BLaER1 (cell line): Measurements from ENCODE around the gene OSBPL10.

Source experiments
- H3K27ac ChIP-seq: shearing (Covaris generic); formaldehyde crosslinking; 2 replicates; pipeline ENCODE4 v1.8.1; 2022
- H3K27me3 ChIP-seq: shearing (Covaris generic); formaldehyde crosslinking; 2 replicates; pipeline ENCODE4 v1.8.1; 2022
- H3K36me3 ChIP-seq: shearing (Covaris generic); formaldehyde crosslinking; 2 replicates; pipeline ENCODE4 v1.8.1; 2022
- H3K4me1 ChIP-seq: shearing (Covaris generic); formaldehyde crosslinking; 2 replicates; pipeline ENCODE4 v1.8.1; 2022
- H3K4me2 ChIP-seq: shearing (Covaris generic); formaldehyde crosslinking; 2 replicates; pipeline ENCODE4 v1.8.1; 2022
- H3K4me3 ChIP-seq: shearing (Covaris generic); formaldehyde crosslinking; 2 replicates; pipeline ENCODE4 v1.8.1; 2022
- H3K9ac ChIP-seq: shearing (Covaris generic); formaldehyde crosslinking; 2 replicates; pipeline ENCODE4 v1.8.1; 2022
- H3K9me3 ChIP-seq: shearing (Covaris generic); formaldehyde crosslinking; 2 replicates; pipeline ENCODE4 v1.8.1; 2022
- H4K20me1 ChIP-seq: shearing (Covaris generic); formaldehyde crosslinking; 2 replicates; pipeline ENCODE4 v1.8.1; 2022
- Cebpa-rat ChIP-seq: shearing (Covaris generic); IDR thresholded peaks from 2 replicates; pipeline ENCODE4 v1.8.1; 2022

Gene OSBPL10

DNA sequence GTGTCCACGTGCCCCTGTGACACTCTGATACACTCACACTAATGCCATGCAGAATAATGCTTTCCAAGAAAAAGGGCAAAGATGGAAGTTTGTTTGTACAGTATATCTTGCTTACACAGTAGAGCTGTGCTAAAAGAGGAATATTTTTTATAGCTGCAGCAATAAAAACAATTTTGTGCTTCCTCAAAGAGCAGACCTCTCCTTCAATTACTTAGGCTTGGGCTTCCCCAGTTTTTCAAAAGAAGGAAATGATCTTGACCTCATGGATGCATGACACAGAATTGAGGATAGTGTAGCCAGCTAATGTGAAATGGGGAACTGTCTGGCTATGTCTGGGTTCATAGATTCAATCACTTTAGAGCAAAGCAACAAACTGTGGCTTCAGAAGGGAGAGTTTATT, 310.9 kb downstream of the OSBPL10 start:
- no peak overlapping the region for H3K4me3 ChIP-seq
- H3K4me2 ChIP-seq = no peak overlapping the region
- no peaks in the 10 kb centered on the region for H3K27me3 ChIP-seq
- no peak overlapping the region for H3K27ac ChIP-seq
- no peaks in the 10 kb centered on the region for H4K20me1 ChIP-seq
- H3K9me3 ChIP-seq = no peaks in the 10 kb centered on the region
- TF ChIP-seq Cebpa-rat = no peak
- no peak overlapping the region for H3K9ac ChIP-seq
- H3K36me3 ChIP-seq = no peaks in the 10 kb centered on the region
- H3K4me1 ChIP-seq = no peaks in the 10 kb centered on the region

DNA sequence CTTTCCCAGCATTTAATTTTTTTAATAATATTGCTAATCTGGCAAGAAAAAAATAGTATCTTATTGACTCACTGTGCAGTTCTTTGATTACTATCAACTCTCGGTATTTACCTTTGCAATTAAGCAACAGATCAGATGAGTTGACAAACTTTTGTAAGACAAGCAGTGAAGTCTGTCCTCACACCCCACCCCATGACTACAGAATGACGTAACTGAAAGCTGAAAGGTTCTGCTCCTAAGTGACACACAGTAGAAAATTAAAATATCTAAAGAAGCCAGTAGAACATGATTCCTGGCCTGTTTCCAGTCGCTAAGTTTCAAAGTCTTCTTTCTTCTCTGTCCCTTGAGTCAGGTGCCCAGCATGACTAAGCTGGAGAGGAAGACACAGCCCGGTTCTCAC, 312.8 kb downstream of the OSBPL10 start:
- no peak overlapping the region for H3K9ac ChIP-seq
- H3K27ac ChIP-seq = no peak overlapping the region
- no peak for TF ChIP-seq Cebpa-rat
- H3K9me3 ChIP-seq = no peaks in the 10 kb centered on the region
- no peak overlapping the region for H3K4me2 ChIP-seq
- H3K27me3 ChIP-seq = no peaks in the 10 kb centered on the region
- H3K4me3 ChIP-seq = no peak overlapping the region
- H4K20me1 ChIP-seq = no peaks in the 10 kb centered on the region
- H3K4me1 ChIP-seq = no peaks in the 10 kb centered on the region
- H3K36me3 ChIP-seq = no peaks in the 10 kb centered on the region

DNA sequence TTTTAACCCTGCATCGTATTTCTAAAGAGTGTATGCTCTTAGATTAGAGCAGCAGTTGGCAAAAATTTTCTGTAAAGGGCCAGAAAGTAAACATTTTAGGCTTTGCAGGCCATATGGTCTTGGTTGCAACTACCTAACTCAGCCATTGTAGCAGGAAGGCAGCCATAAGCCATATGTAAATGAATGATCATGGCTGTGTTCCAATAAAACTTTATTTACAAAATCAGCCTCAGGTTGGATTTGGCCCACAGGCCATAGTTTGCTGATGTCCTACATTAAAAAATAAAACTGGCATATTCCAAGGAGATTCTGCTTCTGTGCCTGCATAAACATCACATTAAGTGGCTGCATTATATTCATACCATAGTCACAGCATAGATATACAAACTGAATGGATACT, 313.5 kb downstream of the OSBPL10 start:
- Histone ChIP-seq H3K27me3 (no peaks in the 10 kb centered on the region), H3K36me3 (no peaks in the 10 kb centered on the region), H3K4me1 (0 out of 2 replicates have a peak, but pooled peaks cover 4% of the 10 kb centered on the region), H3K4me2 (no peak overlapping the region), H3K27ac (no peak overlapping the region), H3K9me3 (no peaks in the 10 kb centered on the region), H4K20me1 (no peaks in the 10 kb centered on the region), H3K9ac (no peak overlapping the region), H3K4me3 (no peak overlapping the region)
- TF ChIP-seq Cebpa-rat = no peak

DNA sequence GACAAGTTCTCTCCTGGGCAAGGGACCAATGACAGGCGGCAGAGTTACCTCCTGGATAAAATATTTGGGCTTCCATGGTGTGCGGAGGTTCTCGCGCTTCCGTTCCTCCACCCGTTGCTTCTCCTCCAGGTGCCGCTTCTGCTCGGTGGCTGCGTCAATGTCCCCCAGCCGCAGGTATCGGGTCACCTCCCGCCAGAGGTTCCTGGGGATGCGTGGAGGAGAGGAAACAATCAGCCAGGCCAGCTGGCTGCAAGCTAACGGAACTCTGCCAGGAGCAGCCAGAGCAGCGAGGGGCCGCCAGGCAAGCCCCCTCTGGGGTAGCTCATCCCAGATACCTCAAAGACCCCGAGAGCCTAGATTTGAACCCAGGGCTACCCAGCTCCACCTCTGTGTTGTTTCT, 317.0 kb downstream of the OSBPL10 start:
- no peak for TF ChIP-seq Cebpa-rat
- H3K36me3 ChIP-seq = no peaks in the 10 kb centered on the region

DNA sequence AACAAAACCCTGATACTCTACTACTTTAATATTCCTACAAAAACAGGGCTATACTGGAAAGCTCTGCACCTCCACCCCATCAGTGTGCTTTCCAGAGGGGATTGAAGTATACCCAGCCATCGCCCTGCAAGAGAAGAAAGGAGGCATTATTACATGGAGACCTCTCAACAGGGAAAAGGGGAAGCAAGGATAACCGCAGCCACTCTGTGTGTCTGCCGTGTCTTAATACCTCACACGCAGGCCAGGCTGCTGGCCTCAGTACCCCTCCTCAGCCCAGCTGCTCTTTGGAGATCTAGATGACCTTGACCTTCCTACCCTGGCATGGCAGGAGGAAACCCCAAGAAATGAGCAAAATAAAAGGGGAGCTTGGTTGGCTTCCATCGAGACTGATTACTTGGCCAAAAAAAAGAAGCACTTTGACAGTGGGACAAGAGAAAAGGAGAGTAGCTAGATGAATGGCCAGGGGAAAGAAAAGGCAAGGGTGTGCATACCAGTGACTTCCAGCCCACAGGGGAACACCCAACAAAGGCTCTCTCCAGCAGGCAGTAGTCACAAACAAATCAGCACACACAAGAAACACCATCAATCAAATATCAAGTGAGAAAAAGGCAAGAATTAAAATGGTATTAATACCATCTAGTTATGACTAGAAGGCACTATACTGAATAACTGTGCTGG, 318.9 kb downstream of the OSBPL10 start:
- no peaks in the 10 kb centered on the region for H3K36me3 ChIP-seq
- H4K20me1 ChIP-seq = no peaks in the 10 kb centered on the region
- no peak overlapping the region for H3K9ac ChIP-seq
- H3K4me1 ChIP-seq = 0 out of 2 replicates have a peak, but pooled peaks cover 6% of the 10 kb centered on the region
- H3K4me2 ChIP-seq = no peak overlapping the region
- no peaks in the 10 kb centered on the region for H3K27me3 ChIP-seq
- H3K27ac ChIP-seq = no peak overlapping the region
- no peaks in the 10 kb centered on the region for H3K9me3 ChIP-seq
- no peak overlapping the region for H3K4me3 ChIP-seq
- no peak for TF ChIP-seq Cebpa-rat

More for the DNA sequence above, 317.0 kb downstream of the OSBPL10 start:
- Histone ChIP-seq H3K27ac (no peak overlapping the region), H3K4me2 (no peak overlapping the region), H3K9me3 (no peaks in the 10 kb centered on the region), H3K9ac (no peak overlapping the region), H4K20me1 (no peaks in the 10 kb centered on the region), H3K4me3 (no peak overlapping the region), H3K4me1 (0 out of 2 replicates have a peak, but pooled peaks cover 6% of the 10 kb centered on the region), H3K27me3 (no peaks in the 10 kb centered on the region)

DNA sequence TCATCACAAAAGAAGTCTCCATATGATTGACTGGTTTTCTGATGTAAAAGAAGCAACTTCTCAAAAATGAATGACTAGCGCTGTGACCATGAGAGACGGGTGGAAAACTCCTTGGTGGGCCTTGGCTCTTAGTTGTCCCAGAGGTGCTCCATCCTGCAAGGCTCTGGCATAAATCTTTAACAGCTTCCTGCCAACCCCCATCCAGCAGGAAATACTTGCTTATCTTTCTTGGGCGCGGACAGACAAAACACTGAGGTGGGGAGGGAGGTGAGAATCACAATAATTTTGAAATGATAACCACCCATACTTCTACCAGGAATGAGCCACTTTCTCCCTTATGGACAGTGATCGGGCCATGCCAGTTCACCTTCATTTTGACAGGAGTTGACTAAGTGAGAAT, 319.8 kb downstream of the OSBPL10 start:
- H3K36me3 ChIP-seq = no peaks in the 10 kb centered on the region
- no peak for TF ChIP-seq Cebpa-rat
- no peak overlapping the region for H3K4me3 ChIP-seq
- no peak overlapping the region for H3K9ac ChIP-seq
- no peak overlapping the region for H3K27ac ChIP-seq
- 0 out of 2 replicates have a peak, but pooled peaks cover 6% of the 10 kb centered on the region for H3K4me1 ChIP-seq
- no peaks in the 10 kb centered on the region for H4K20me1 ChIP-seq
- no peaks in the 10 kb centered on the region for H3K9me3 ChIP-seq
- H3K4me2 ChIP-seq = no peak overlapping the region
- H3K27me3 ChIP-seq = no peaks in the 10 kb centered on the region

DNA sequence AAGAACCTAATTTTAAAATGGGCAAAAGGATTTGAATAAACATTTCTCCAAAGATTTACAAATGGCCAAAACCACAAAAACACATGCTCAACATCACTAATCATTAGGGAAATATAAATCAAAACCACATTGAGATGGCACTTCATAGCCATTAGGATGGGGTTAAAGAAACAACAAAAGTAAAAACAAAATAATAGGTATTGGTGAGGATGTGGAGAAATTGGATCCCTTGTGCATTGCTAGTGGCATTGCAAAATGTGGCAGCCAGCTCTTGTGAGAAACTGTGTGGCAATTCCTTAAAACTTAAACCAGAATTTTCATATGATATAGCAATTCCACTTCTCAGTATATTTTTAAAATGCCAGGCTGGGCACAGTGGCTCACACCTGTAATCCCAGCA, 321.8 kb downstream of the OSBPL10 start:
- H3K36me3 ChIP-seq = no peaks in the 10 kb centered on the region
- no peak overlapping the region for H3K4me3 ChIP-seq
- no peaks in the 10 kb centered on the region for H3K27me3 ChIP-seq
- H3K4me2 ChIP-seq = no peak overlapping the region
- H3K4me1 ChIP-seq = 0 out of 2 replicates have a peak, but pooled peaks cover 6% of the 10 kb centered on the region
- peaks cover 18% of the 10 kb centered on the region for H3K9me3 ChIP-seq
- no peak overlapping the region for H3K27ac ChIP-seq
- no peak overlapping the region for H3K9ac ChIP-seq
- no peaks in the 10 kb centered on the region for H4K20me1 ChIP-seq
- no peak for TF ChIP-seq Cebpa-rat

DNA sequence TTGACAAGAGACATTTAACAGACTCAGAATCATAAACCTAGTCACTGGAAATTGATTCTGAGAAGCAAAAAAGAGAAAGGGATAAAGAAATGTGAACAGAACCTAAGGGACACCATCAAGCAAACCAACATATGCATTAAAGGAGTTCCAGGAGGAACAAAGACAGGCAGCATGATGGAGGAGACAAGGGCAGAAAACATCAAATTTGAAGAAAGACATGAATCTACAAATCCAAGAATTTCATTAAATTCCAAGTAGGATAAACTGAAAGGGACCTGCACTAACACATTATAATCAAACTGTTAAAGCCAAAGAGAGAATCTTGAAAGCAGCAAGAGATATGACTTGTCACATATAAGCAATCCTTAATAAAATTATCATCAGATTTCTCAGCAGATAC, 326.1 kb downstream of the OSBPL10 start:
- H3K9ac ChIP-seq = no peak overlapping the region
- H3K4me3 ChIP-seq = no peak overlapping the region
- H4K20me1 ChIP-seq = no peaks in the 10 kb centered on the region
- H3K27ac ChIP-seq = no peak overlapping the region
- no peaks in the 10 kb centered on the region for H3K4me1 ChIP-seq
- H3K4me2 ChIP-seq = no peak overlapping the region
- H3K9me3 ChIP-seq = peaks cover 60% of the 10 kb centered on the region
- no peaks in the 10 kb centered on the region for H3K27me3 ChIP-seq
- no peak for TF ChIP-seq Cebpa-rat
- no peaks in the 10 kb centered on the region for H3K36me3 ChIP-seq

DNA sequence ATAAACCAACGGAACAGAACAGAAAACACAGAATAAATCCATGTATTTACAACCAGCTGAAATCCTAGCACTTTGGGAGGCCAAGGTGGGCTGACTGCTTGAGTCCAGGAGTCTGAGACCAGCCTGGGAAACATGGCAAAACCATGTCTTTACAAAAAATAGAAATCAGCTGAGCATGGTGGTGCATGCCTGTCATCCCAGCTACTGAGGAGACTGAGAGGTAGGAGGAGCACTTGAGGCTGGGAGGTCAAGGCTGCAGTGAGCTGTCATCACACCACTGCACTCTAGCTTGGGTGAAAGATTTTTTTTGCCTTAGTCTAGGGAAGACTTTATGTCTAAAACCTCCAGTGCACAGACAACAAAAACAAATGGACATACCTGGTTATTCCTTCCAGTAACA, 327.6 kb downstream of the OSBPL10 start:
- H3K27ac ChIP-seq = no peak overlapping the region
- no peak overlapping the region for H3K4me3 ChIP-seq
- no peak overlapping the region for H3K9ac ChIP-seq
- H3K4me2 ChIP-seq = no peak overlapping the region
- peaks cover 6% of the 10 kb centered on the region for H3K36me3 ChIP-seq
- H4K20me1 ChIP-seq = no peaks in the 10 kb centered on the region
- peaks cover 75% of the 10 kb centered on the region for H3K9me3 ChIP-seq
- no peaks in the 10 kb centered on the region for H3K27me3 ChIP-seq
- TF ChIP-seq Cebpa-rat = no peak
- no peaks in the 10 kb centered on the region for H3K4me1 ChIP-seq

DNA sequence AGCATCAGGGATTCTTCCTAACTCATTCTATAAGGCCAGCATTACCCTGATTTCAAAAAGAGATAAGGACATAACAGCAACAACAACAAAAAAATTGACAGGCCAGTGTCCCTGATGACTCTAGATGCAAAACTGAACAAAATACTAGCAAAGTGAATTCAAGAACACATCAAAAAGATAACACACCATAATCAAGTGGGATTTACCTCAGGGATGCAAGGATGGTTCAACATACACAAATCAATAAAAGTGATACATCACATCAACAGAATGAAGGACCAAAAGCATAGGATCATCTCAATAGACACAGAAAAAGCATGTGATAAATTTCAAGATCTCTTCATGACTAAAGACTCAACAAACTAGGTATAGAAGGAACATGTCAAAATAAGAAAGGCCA, 328.8 kb downstream of the OSBPL10 start:
- Histone ChIP-seq H3K4me1 (no peaks in the 10 kb centered on the region), H3K36me3 (peaks cover 18% of the 10 kb centered on the region), H3K9me3 (peaks cover 87% of the 10 kb centered on the region)

More for the DNA sequence above, 328.8 kb downstream of the OSBPL10 start:
- H3K27ac ChIP-seq = no peak overlapping the region
- H3K4me3 ChIP-seq = no peak overlapping the region
- H4K20me1 ChIP-seq = no peaks in the 10 kb centered on the region
- no peaks in the 10 kb centered on the region for H3K27me3 ChIP-seq
- no peak for TF ChIP-seq Cebpa-rat
- no peak overlapping the region for H3K4me2 ChIP-seq
- no peak overlapping the region for H3K9ac ChIP-seq
